ENCODE results near the gene LRRC52.

LRRC52 gene

DNA sequence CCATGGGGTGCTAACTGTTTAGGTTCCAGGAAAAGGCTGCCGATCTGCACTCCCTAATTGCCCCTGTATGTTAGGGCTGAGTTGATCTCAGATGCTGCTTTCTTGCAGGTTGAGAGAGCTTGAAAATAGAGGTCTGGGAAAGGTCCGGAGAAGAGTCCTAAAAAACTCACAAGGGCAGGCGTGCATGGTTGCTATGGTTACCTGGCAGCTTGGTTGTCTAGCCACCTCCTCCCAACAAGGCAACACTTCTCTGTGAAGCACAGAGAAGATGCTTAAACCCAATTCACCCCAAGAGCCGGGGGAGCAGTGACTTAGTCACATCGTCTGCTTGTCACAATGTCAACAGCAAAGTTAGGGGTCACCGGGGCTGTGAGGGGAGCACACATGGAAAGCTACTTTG, 31.0 kb upstream of the LRRC52 start:
- TF ChIP-seq EZH2 (IDR thresholded peaks at IDR 0.05; ENCODE audit: borderline replicate concordance, low read length) = no peak
- TF ChIP-seq, protein P1, sequence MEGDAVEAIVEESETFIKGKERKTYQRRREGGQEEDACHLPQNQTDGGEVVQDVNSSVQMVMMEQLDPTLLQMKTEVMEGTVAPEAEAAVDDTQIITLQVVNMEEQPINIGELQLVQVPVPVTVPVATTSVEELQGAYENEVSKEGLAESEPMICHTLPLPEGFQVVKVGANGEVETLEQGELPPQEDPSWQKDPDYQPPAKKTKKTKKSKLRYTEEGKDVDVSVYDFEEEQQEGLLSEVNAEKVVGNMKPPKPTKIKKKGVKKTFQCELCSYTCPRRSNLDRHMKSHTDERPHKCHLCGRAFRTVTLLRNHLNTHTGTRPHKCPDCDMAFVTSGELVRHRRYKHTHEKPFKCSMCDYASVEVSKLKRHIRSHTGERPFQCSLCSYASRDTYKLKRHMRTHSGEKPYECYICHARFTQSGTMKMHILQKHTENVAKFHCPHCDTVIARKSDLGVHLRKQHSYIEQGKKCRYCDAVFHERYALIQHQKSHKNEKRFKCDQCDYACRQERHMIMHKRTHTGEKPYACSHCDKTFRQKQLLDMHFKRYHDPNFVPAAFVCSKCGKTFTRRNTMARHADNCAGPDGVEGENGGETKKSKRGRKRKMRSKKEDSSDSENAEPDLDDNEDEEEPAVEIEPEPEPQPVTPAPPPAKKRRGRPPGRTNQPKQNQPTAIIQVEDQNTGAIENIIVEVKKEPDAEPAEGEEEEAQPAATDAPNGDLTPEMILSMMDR (IDR thresholded peaks at IDR 0.05; ENCODE audit: low read length) = no peak
- Histone ChIP-seq H3K27ac (ENCODE audit: low read depth, low read length, poor library complexity, severe bottlenecking) (no peak overlapping the region), H3K9ac (ENCODE audit: low read length) (no peak overlapping the region), H4K20me1 (ENCODE audit: insufficient read depth, low read length) (no peaks in the 10 kb centered on the region), H3K27me3 (ENCODE audit: insufficient read depth, low read length) (no peaks in the 10 kb centered on the region; the same call in 1 of the 2 replicates), H3K9me3 (ENCODE audit: low read length) (no peaks in the 10 kb centered on the region), H3K4me2 (ENCODE audit: low read length) (no peak overlapping the region), H3K79me2 (ENCODE audit: insufficient read depth, low read length) (no peaks in the 10 kb centered on the region), H3K9me2 (ENCODE audit: low read depth, low read length) (no peaks in the 10 kb centered on the region), H3K36me3 (ENCODE audit: insufficient read depth, low read length) (no peaks in the 10 kb centered on the region), H3F3A (ENCODE audit: insufficient read depth, low read length) (no peaks in the 10 kb centered on the region), H2AFZ (ENCODE audit: low read length) (no peak overlapping the region), H3K4me3 (ENCODE audit: low read depth, low read length, poor library complexity, severe bottlenecking) (no peak overlapping the region), H3K4me1 (ENCODE audit: insufficient read depth, low read length, severe bottlenecking) (no peaks in the 10 kb centered on the region)

DNA sequence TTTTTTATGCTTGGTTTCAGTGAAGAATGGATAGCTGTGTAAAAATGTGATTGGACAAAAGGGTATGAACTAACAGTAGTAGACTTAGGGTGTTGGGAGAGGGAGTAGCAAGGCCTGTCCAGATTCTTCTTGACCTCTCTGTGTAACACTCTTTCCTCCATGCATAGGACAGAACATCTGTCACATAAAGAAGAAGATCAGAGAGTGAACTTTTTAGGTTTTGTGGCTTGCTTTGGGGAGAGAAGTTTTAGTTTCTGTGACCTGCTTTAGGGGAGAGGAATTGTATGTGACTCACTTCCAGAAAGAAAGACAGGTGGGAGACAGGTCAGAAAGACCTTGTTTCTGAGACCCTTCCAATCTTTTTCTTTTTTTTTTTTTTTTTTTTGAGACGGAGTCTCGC, 27.3 kb upstream of the LRRC52 start:
- no peaks in the 10 kb centered on the region; the same call in 1 of the 2 replicates for H3K27me3 ChIP-seq (ENCODE audit: insufficient read depth, low read length)
- H3K4me2 ChIP-seq (ENCODE audit: low read length) = no peak overlapping the region
- H3K9me2 ChIP-seq (ENCODE audit: low read depth, low read length) = no peaks in the 10 kb centered on the region
- no peak overlapping the region for H3K4me3 ChIP-seq (ENCODE audit: low read depth, low read length, poor library complexity, severe bottlenecking)
- H3K4me1 ChIP-seq (ENCODE audit: insufficient read depth, low read length, severe bottlenecking) = no peaks in the 10 kb centered on the region
- no peaks in the 10 kb centered on the region for H3K36me3 ChIP-seq (ENCODE audit: insufficient read depth, low read length)
- TF ChIP-seq, protein P1 (IDR thresholded peaks at IDR 0.05; ENCODE audit: low read length) = no peak
- no peak for TF ChIP-seq EZH2 (IDR thresholded peaks at IDR 0.05; ENCODE audit: borderline replicate concordance, low read length)
- no peak overlapping the region for H3K9ac ChIP-seq (ENCODE audit: low read length)
- H3K27ac ChIP-seq (ENCODE audit: low read depth, low read length, poor library complexity, severe bottlenecking) = no peak overlapping the region
- no peaks in the 10 kb centered on the region for H4K20me1 ChIP-seq (ENCODE audit: insufficient read depth, low read length)
- H3F3A ChIP-seq (ENCODE audit: insufficient read depth, low read length) = no peaks in the 10 kb centered on the region
- H3K9me3 ChIP-seq (ENCODE audit: low read length) = no peaks in the 10 kb centered on the region
- no peak overlapping the region for H2AFZ ChIP-seq (ENCODE audit: low read length)
- H3K79me2 ChIP-seq (ENCODE audit: insufficient read depth, low read length) = no peaks in the 10 kb centered on the region

DNA sequence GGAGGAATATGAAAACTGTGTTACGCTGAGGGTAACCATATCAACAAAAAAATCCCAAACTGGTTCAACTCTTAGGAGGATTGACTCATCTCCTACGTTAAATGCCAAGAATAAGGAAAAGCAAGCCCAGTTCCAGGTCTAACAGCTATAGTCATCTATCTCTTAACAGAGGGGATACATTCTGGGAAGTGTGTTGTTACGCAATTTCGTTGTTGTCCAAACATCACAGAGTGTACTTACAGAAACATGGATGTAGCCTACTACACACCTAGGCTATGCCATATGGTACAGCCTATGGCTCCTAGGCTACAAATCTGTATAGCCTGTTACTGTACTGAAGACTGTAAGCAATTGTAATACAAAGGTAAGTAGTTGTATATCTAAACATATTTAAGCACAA, 23.2 kb upstream of the LRRC52 start:
- Histone ChIP-seq H3K27ac (ENCODE audit: low read depth, low read length, poor library complexity, severe bottlenecking) (no peak overlapping the region), H3K4me1 (ENCODE audit: insufficient read depth, low read length, severe bottlenecking) (no peaks in the 10 kb centered on the region), H3K9me2 (ENCODE audit: low read depth, low read length) (no peaks in the 10 kb centered on the region), H2AFZ (ENCODE audit: low read length) (no peak overlapping the region), H3K4me2 (ENCODE audit: low read length) (no peak overlapping the region), H3K4me3 (ENCODE audit: low read depth, low read length, poor library complexity, severe bottlenecking) (no peak overlapping the region), H3K36me3 (ENCODE audit: insufficient read depth, low read length) (no peaks in the 10 kb centered on the region), H3K27me3 (ENCODE audit: insufficient read depth, low read length) (no peaks in the 10 kb centered on the region), H4K20me1 (ENCODE audit: insufficient read depth, low read length) (no peaks in the 10 kb centered on the region), H3K9ac (ENCODE audit: low read length) (no peak overlapping the region), H3K79me2 (ENCODE audit: insufficient read depth, low read length) (no peaks in the 10 kb centered on the region), H3F3A (ENCODE audit: insufficient read depth, low read length) (no peaks in the 10 kb centered on the region), H3K9me3 (ENCODE audit: low read length) (no peaks in the 10 kb centered on the region)
- TF ChIP-seq, protein P1 (IDR thresholded peaks at IDR 0.05; ENCODE audit: low read length) = no peak
- no peak for TF ChIP-seq EZH2 (IDR thresholded peaks at IDR 0.05; ENCODE audit: borderline replicate concordance, low read length)

All from OCI-LY1 (cell line).